MCF 10A (cell line): ENCODE data around the gene DIP2B. TPM values are rescaled to one million over a fixed set of nuclear protein-coding genes. Genes with fewer than 3 reads are reported as not detected.
A peak's percentile ranks its signal among the peaks of the same experiment; 100 is the strongest.
"Not testable (repeated sequence)": the region's sequence is repeated elsewhere in the genome, so short reads cannot be mapped to it uniquely, and the experiment has no call there.

Experiments
- BruUV-seq: library from RNA; stranded (reverse); fragments of 400-500 nt; replicated peaks from 2 replicates; lab custom pipeline; 2021; lab: Mats Ljungman, UMichigan
- CTCF ChIA-PET: fragments of 300-600 bp; sonication (Branson Sonifier 250); formaldehyde crosslinking; extraction: SDS; loops from one replicate; lab custom pipeline; 2021; ENCODE audit warnings: antibody characterized with exemption, inconsistent platforms; lab: Yijun Ruan, JAX
- POLR2A ChIA-PET: fragments of 300-600, 350-650 bp; sonication (Branson Sonifier 250); formaldehyde crosslinking; extraction: SDS; loops from one replicate; lab custom pipeline; 2020; ENCODE audit warnings: antibody characterized with exemption, inconsistent platforms; lab: Yijun Ruan, JAX
- DNase-seq: peaks from one replicate; pipeline ENCODE4 v3.0.0-alpha.2; 2018; ENCODE audit not compliant: unreplicated experiment
- H3K27ac Mint-ChIP-seq: one replicate; pipeline ENCODE4 v1.8.0; 2022; ENCODE audit warnings: mild to moderate bottlenecking, low read depth, mixed read lengths; ENCODE audit not compliant: unreplicated experiment
- H3K27me3 Mint-ChIP-seq: one replicate; pipeline ENCODE4 v1.8.0; 2022; ENCODE audit warnings: mixed read lengths; ENCODE audit not compliant: insufficient read depth, unreplicated experiment
- H3K36me3 Mint-ChIP-seq: one replicate; pipeline ENCODE4 v1.8.0; 2022; ENCODE audit warnings: mild to moderate bottlenecking, moderate library complexity, mixed read lengths; ENCODE audit not compliant: insufficient read depth, unreplicated experiment
- H3K4me1 Mint-ChIP-seq: one replicate; pipeline ENCODE4 v1.8.0; 2022; ENCODE audit warnings: mixed read lengths; ENCODE audit not compliant: insufficient read depth, unreplicated experiment
- H3K4me3 Mint-ChIP-seq: one replicate; pipeline ENCODE4 v1.8.0; 2022; ENCODE audit warnings: mild to moderate bottlenecking, moderate library complexity, mixed read lengths; ENCODE audit not compliant: unreplicated experiment
- H3K9me3 Mint-ChIP-seq: one replicate; pipeline ENCODE4 v1.8.0; 2022; ENCODE audit warnings: mixed read lengths; ENCODE audit not compliant: unreplicated experiment
- intact Hi-C: fragments of 100-400 bp; cut with micrococcal nuclease; formaldehyde crosslinking; loops from 2 replicates; pipeline ENCODE4 v1.14.1; 2022
- total RNA-seq: library from RNA; stranded (reverse); gene quantifications from 2 replicates; pipeline ENCODE4 v1.2.3, GENCODE V29; 2022
- TF ChIP-seq, protein P1 (sequence below): fragments of 200-600 bp; IDR thresholded peaks from one replicate; pipeline ENCODE4 v1.8.0; 2022; ENCODE audit warnings: antibody characterized with exemption, mild to moderate bottlenecking; ENCODE audit not compliant: unreplicated experiment

Gene DIP2B
- total RNA-seq, 1 experiment from 2014 or later: 18.8 TPM

DNA sequence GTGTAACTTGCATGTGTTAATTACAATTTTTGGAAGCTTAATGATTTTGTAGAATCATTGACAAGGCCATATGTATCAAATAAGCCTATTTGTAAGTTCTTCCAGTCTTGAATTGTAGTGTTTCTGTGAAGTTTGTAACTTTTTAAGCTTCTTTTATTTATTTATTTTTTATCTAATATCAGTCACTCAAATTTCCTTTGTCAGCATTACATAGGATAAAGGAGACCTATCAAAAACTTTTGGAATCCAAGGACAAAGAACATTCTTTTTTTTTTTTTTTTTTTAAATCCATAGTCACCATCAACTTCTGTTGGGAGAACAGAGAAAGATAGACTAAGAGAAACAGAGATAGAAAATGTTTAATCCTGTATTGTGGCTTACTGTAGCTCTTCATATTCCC lies 36.4 kb downstream of the DIP2B start:
- no peak for DNase-seq
- ChIA-PET CTCF (no interaction called here), POLR2A (interaction anchor here (0.6 to 9.3 kb wide), 9 partner anchors 9 to 128 kb away, joined by 3 to 95 read pairs (median 4); partner anchors contain the start of gene DIP2B)
- no peaks in the 10 kb centered on the region for H3K36me3 Mint-ChIP-seq
- peak overlapping the region; percentile 54 for H3K27ac Mint-ChIP-seq
- intact Hi-C loops: no loop called here
- no peak overlapping the region for H3K4me3 Mint-ChIP-seq
- BruUV-seq: no TSS peak
- H3K27me3 Mint-ChIP-seq: no peaks in the 10 kb centered on the region
- no peaks in the 10 kb centered on the region for H3K9me3 Mint-ChIP-seq
- peaks cover 24% of the 10 kb centered on the region for H3K4me1 Mint-ChIP-seq
- TF ChIP-seq, protein P1, sequence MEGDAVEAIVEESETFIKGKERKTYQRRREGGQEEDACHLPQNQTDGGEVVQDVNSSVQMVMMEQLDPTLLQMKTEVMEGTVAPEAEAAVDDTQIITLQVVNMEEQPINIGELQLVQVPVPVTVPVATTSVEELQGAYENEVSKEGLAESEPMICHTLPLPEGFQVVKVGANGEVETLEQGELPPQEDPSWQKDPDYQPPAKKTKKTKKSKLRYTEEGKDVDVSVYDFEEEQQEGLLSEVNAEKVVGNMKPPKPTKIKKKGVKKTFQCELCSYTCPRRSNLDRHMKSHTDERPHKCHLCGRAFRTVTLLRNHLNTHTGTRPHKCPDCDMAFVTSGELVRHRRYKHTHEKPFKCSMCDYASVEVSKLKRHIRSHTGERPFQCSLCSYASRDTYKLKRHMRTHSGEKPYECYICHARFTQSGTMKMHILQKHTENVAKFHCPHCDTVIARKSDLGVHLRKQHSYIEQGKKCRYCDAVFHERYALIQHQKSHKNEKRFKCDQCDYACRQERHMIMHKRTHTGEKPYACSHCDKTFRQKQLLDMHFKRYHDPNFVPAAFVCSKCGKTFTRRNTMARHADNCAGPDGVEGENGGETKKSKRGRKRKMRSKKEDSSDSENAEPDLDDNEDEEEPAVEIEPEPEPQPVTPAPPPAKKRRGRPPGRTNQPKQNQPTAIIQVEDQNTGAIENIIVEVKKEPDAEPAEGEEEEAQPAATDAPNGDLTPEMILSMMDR: no peak

DNA sequence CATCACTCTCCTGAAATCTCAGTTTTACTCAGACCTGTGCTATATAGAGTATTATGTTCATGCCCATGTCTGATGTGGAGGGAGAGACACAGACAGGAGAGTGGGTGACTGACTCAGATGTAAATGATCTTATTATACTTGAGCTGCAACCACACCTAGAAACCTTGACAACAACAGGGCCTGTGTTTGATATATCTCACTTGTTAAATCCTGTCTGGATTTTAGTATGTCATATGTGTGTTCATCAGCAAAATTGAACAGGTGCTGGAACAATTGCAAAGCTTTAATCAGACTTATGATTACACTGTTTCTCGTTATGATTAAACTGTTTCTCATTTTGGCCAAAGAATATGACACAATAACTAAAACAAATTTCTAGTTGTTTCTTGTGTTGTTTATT lies 37.7 kb downstream of the DIP2B start:
- ChIA-PET CTCF (interaction anchor here (0.5 to 0.9 kb wide), 2 partner anchors 15 to 34 kb away, joined by 3 read pairs; no protein-coding TSS in a partner anchor), POLR2A (interaction anchor here (0.7 to 9.3 kb wide), 11 partner anchors 10 to 99 kb away, joined by 3 to 95 read pairs (median 6); partner anchors contain the start of gene DIP2B)
- no TSS peak for BruUV-seq

DNA sequence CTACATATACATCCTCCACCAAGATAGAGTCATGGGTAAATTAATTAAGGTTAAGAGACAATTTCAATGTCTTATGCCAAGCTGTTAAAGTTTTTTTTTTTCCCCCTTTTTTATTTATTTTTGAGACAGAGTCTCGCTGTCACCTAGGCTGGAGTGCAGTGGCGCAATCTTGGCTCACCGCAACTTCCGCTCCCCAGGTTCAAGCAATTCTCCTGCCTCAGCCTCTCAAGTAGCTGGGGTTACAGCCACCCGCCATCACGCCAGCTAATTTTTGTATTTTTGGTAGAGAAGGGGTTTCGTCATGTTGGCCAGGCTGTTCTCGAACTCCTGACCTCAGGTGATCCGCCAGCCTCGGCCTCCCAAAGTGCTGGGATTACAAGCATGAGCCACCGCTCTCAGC lies 38.4 kb downstream of the DIP2B start:
- H3K36me3 Mint-ChIP-seq, H3K27me3 Mint-ChIP-seq, BruUV-seq, H3K4me3 Mint-ChIP-seq, intact Hi-C loops, H3K9me3 Mint-ChIP-seq, DNase-seq: not testable (repeated sequence)
- ChIA-PET POLR2A (interaction anchor here (0.6 to 9.3 kb wide), 11 partner anchors 9 to 414 kb away, joined by 3 to 95 read pairs (median 6); partner anchors contain the start of genes DIP2B and LARP4), CTCF (interaction anchor here (0.7 to 0.9 kb wide), 3 partner anchors 14 to 39 kb away, joined by 3 read pairs; no protein-coding TSS in a partner anchor)
- H3K27ac Mint-ChIP-seq: peak overlapping the region; percentile 96
- peaks cover 13% of the 10 kb centered on the region for H3K4me1 Mint-ChIP-seq

More for the DNA sequence above, 37.7 kb downstream of the DIP2B start:
- H3K4me1 Mint-ChIP-seq: peaks cover 21% of the 10 kb centered on the region
- DNase-seq: peak; percentile 49
- peak overlapping the region; percentile 96 for H3K27ac Mint-ChIP-seq
- H3K27me3 Mint-ChIP-seq: no peaks in the 10 kb centered on the region
- H3K36me3 Mint-ChIP-seq: no peaks in the 10 kb centered on the region
- TF ChIP-seq, protein P1: no peak
- H3K9me3 Mint-ChIP-seq: no peaks in the 10 kb centered on the region
- intact Hi-C loops: no loop called here
- H3K4me3 Mint-ChIP-seq: no peak overlapping the region

DNA sequence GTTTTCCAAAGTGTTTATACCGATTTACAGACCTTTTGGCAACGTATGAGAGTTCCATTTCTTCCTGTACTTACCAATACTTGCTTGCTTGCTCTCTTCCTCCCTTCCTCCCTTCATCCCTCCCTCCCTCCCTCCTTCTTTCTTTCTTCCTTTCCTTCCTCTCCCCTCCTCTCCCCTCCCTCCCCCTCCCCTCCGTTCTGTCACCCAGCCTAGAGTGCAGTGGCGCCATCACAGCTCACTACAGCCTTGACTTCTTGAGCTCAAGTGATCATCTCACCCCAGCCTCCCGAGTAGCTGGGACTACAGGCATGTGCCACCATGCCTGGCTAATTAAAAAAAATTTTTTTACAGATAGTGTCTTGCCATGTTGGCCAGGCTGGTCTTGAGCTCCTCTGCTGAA lies 40.4 kb downstream of the DIP2B start:
- H3K9me3 Mint-ChIP-seq: no peaks in the 10 kb centered on the region
- ChIA-PET POLR2A (interaction anchor here (1.7 to 9.3 kb wide), 2 partner anchors 19 to 38 kb away, joined by 6 to 95 read pairs; partner anchors contain the start of gene DIP2B), CTCF (interaction anchor here (0.5 to 1.0 kb wide), 2 partner anchors 27 to 113 kb away, joined by 3 to 6 read pairs; no protein-coding TSS in a partner anchor)
- H3K4me3 Mint-ChIP-seq: no peak overlapping the region
- no peak for DNase-seq
- BruUV-seq: no TSS peak
- H3K27me3 Mint-ChIP-seq: no peaks in the 10 kb centered on the region
- peaks cover 12% of the 10 kb centered on the region for H3K4me1 Mint-ChIP-seq
- H3K36me3 Mint-ChIP-seq: no peaks in the 10 kb centered on the region
- TF ChIP-seq, protein P1: no peak
- intact Hi-C loops: no loop called here
- no peak overlapping the region for H3K27ac Mint-ChIP-seq
